Retinal pigment epithelial cell (primary cell): ENCODE results near the gene FAM32A.

Experiments used
- DNase-seq: peaks from one replicate; pipeline ENCODE4 v3.0.0-alpha.2; 2010; ENCODE audit warnings: low read depth
- H3K4me3 ChIP-seq: 2 replicates; pipeline ENCODE4 v1.5.1; 2011; ENCODE audit warnings: mild to moderate bottlenecking, low read length, control low read depth, moderate library complexity
- CTCF ChIP-seq: conservative IDR thresholded peaks from 2 replicates; pipeline ENCODE4 v1.5.1; 2011; ENCODE audit warnings: low read depth, low read length, control low read depth, inconsistent platforms

FAM32A gene

GRCh38 chr19:16180611-16181010 lies 4.6 kb upstream of the FAM32A start:
- peak; percentile 80 for DNase-seq
- H3K4me3 ChIP-seq = no peak overlapping the region
- TF ChIP-seq CTCF = no peak

GRCh38 chr19:16184665-16185122 lies 516 bp upstream of the FAM32A start:
- no peak for DNase-seq
- TF ChIP-seq CTCF = no peak
- H3K4me3 ChIP-seq = peak overlapping the region; percentile 99

GRCh38 chr19:16185768-16186123 lies 536 bp downstream of the FAM32A start:
- H3K4me3 ChIP-seq = peak overlapping the region; percentile 99
- TF ChIP-seq CTCF = peak; percentile 57
- no peak for DNase-seq

GRCh38 chr19:16188521-16188920 lies 3.3 kb downstream of the FAM32A start:
- DNase-seq = no peak
- TF ChIP-seq CTCF = no peak
- no peak overlapping the region for H3K4me3 ChIP-seq

GRCh38 chr19:16190198-16190597 lies 5.0 kb downstream of the FAM32A start:
- TF ChIP-seq CTCF = no peak
- no peak for DNase-seq
- H3K4me3 ChIP-seq = no peak overlapping the region

GRCh38 chr19:16190736-16191135 lies 5.5 kb downstream of the FAM32A start:
- DNase-seq = no peak
- no peak for TF ChIP-seq CTCF
- no peak overlapping the region for H3K4me3 ChIP-seq

GRCh38 chr19:16191216-16191908 lies 6.2 kb downstream of the FAM32A start:
- no peak overlapping the region for H3K4me3 ChIP-seq
- no peak for TF ChIP-seq CTCF
- no peak for DNase-seq
